IMR-90 (cell line): ENCODE results near the gene MSH3. TPM values are rescaled to one million over a fixed set of nuclear protein-coding genes. Genes with fewer than 3 reads are reported as not detected.

Source experiments
- ATAC-seq: fragments of 200-7000 bp; cut with Tn5 transposase; 2 replicates; pipeline ENCODE4 v1.9.1; 2020; ENCODE audit warnings: low read depth, mild to moderate bottlenecking, moderate library complexity
- BruUV-seq: library from RNA; stranded (reverse); fragments of 400-500 nt; replicated peaks from 2 replicates; lab custom pipeline; 2021; lab: Mats Ljungman, UMichigan
- CTCF ChIA-PET: fragments of 300-600 bp; formaldehyde crosslinking; extraction: SDS; loops from one replicate; lab custom pipeline; 2021; ENCODE audit warnings: antibody characterized with exemption; lab: Yijun Ruan, JAX
- POLR2A ChIA-PET: fragments of 300-600 bp; sonication (Branson Sonifier 250); formaldehyde crosslinking; loops from one replicate; lab custom pipeline; 2022; ENCODE audit warnings: antibody characterized with exemption; ENCODE audit not compliant: unreplicated experiment; lab: Charles Lee
- DNase-seq: peaks from one replicate; pipeline ENCODE4 v3.0.0; 2013
- H2AFZ ChIP-seq: replicated peaks from 2 replicates; pipeline ENCODE3; 2013; ENCODE audit warnings: low read length, mild to moderate bottlenecking; ENCODE audit not compliant: poor library complexity
- H2AK5ac ChIP-seq: 2 replicates; pipeline ENCODE4 v1.6.1; 2013; ENCODE audit warnings: low read depth, low read length, inconsistent platforms
- H2AK9ac ChIP-seq: replicated peaks from 2 replicates; pipeline ENCODE3; 2013; ENCODE audit warnings: mild to moderate bottlenecking, low read depth, low read length, moderate library complexity; ENCODE audit not compliant: poor library complexity
- H2BK120ac ChIP-seq: 2 replicates; pipeline ENCODE4 v1.6.1; 2013; ENCODE audit warnings: low read depth, low read length, inconsistent platforms
- H2BK15ac ChIP-seq: 3 replicates; pipeline ENCODE4 v1.6.1; 2013; ENCODE audit warnings: low read depth, low read length, inconsistent platforms
- H2BK20ac ChIP-seq: 2 replicates; pipeline ENCODE4 v1.6.1; 2013; ENCODE audit warnings: low read depth, mild to moderate bottlenecking, inconsistent platforms, low read length, moderate library complexity
- H2BK5ac ChIP-seq: 2 replicates; pipeline ENCODE4 v1.6.1; 2013; ENCODE audit warnings: mild to moderate bottlenecking, low read depth, low read length, inconsistent platforms; ENCODE audit not compliant: poor library complexity, severe bottlenecking
- H3K14ac ChIP-seq: replicated peaks from 2 replicates; pipeline ENCODE4 v1.6.1; 2013; ENCODE audit warnings: low read depth, low read length, inconsistent platforms
- H3K18ac ChIP-seq: 2 replicates; pipeline ENCODE4 v1.6.1; 2013; ENCODE audit warnings: low read depth, low read length, control low read depth
- H3K23ac ChIP-seq: 2 replicates; pipeline ENCODE4 v1.6.1; 2013; ENCODE audit warnings: low read depth, low read length, inconsistent platforms
- H3K27ac ChIP-seq: 2 replicates; pipeline ENCODE4 v1.5.1; 2013; ENCODE audit warnings: mild to moderate bottlenecking, control low read depth, low read length; ENCODE audit not compliant: insufficient read depth
- H3K27me3 ChIP-seq: 2 replicates; pipeline ENCODE4 v1.6.1; 2013; ENCODE audit warnings: low read length; ENCODE audit not compliant: control insufficient read depth, insufficient read depth
- H3K36me3 ChIP-seq: 2 replicates; pipeline ENCODE4 v1.6.1; 2013; ENCODE audit warnings: low read length, mixed read lengths; ENCODE audit not compliant: control insufficient read depth, insufficient read depth
- H3K4ac ChIP-seq: 2 replicates; pipeline ENCODE4 v1.6.1; 2013; ENCODE audit warnings: low read depth, low read length, inconsistent platforms
- H3K4me1 ChIP-seq: 2 replicates; pipeline ENCODE4 v1.6.1; 2013; ENCODE audit warnings: low read length, mixed read lengths; ENCODE audit not compliant: control insufficient read depth, insufficient read depth
- H3K4me2 ChIP-seq: 2 replicates; pipeline ENCODE4 v1.6.1; 2013; ENCODE audit warnings: low read depth, mild to moderate bottlenecking, control low read depth, low read length, moderate library complexity
- H3K4me3 ChIP-seq: 2 replicates; pipeline ENCODE4 v1.5.1; 2013; ENCODE audit warnings: low read depth, mild to moderate bottlenecking, control low read depth, low read length, moderate library complexity; ENCODE audit not compliant: insufficient read depth
- H3K56ac ChIP-seq: 2 replicates; pipeline ENCODE4 v1.6.1; 2013; ENCODE audit warnings: low read length, inconsistent platforms; ENCODE audit not compliant: insufficient read depth; ENCODE audit errors: extremely low read depth
- H3K79me1 ChIP-seq, 2 experiments: 2 replicates each; pipeline ENCODE4 v1.6.1; 2013; ENCODE audit warnings: low read length in 2 of 2, inconsistent platforms in 1 of 2, low read depth in 1 of 2
- H3K9ac ChIP-seq: 2 replicates; pipeline ENCODE4 v1.6.1; 2013; ENCODE audit warnings: low read depth, low read length, control low read depth
- H3K9me1 ChIP-seq: 2 replicates; pipeline ENCODE4 v1.6.1; 2013; ENCODE audit warnings: low read length, inconsistent platforms; ENCODE audit not compliant: insufficient read depth
- H3K9me3 ChIP-seq: 2 replicates; pipeline ENCODE4 v1.6.1; 2013; ENCODE audit warnings: low read length; ENCODE audit not compliant: control insufficient read depth, insufficient read depth
- H4K20me1 ChIP-seq: 2 replicates; pipeline ENCODE4 v1.6.1; 2013; ENCODE audit warnings: low read length, inconsistent platforms; ENCODE audit not compliant: insufficient read depth
- H4K5ac ChIP-seq: 2 replicates; pipeline ENCODE4 v1.6.1; 2013; ENCODE audit warnings: mild to moderate bottlenecking, low read depth, low read length, control low read depth
- H4K8ac ChIP-seq, 2 experiments: 2 replicates each; pipeline ENCODE4 v1.6.1; 2013; ENCODE audit warnings: low read depth in 2 of 2, low read length in 2 of 2, control low read depth in 1 of 2, inconsistent platforms in 1 of 2
- H4K91ac ChIP-seq: 2 replicates; pipeline ENCODE4 v1.6.1; 2013; ENCODE audit warnings: low read depth, low read length, inconsistent platforms; ENCODE audit not compliant: insufficient read depth
- BHLHE40 ChIP-seq: fragments of 150-350 bp; IDR thresholded peaks from 2 replicates; pipeline ENCODE4 v1.6.1; 2016; ENCODE audit warnings: mild to moderate bottlenecking, low read depth, low read length
- CEBPB ChIP-seq: IDR thresholded peaks from 2 replicates; pipeline ENCODE4 v1.6.1; 2012; ENCODE audit warnings: low read depth, low read length, improper control_type of control experiment
- CHD1 ChIP-seq: IDR thresholded peaks from 2 replicates; pipeline ENCODE4 v1.6.1; 2012; ENCODE audit warnings: low read depth, low read length, improper control_type of control experiment
- CTCF ChIP-seq: conservative IDR thresholded peaks from 2 replicates; pipeline ENCODE4 v1.5.1; 2012; ENCODE audit warnings: mild to moderate bottlenecking, low read depth, low read length, improper control_type of control experiment
- ELK1 ChIP-seq: fragments of 150-350 bp; IDR thresholded peaks from 2 replicates; pipeline ENCODE4 v1.6.1; 2016; ENCODE audit warnings: low read depth, mild to moderate bottlenecking, low read length, moderate library complexity, borderline replicate concordance
- FOS ChIP-seq: fragments of 150-350 bp; IDR thresholded peaks from 2 replicates; pipeline ENCODE4 v1.6.1; 2016; ENCODE audit warnings: low read depth, low read length
- MAFK ChIP-seq: IDR thresholded peaks from 2 replicates; pipeline ENCODE4 v1.6.1; 2012; ENCODE audit warnings: low read depth, low read length, improper control_type of control experiment
- MAZ ChIP-seq: IDR thresholded peaks from 2 replicates; pipeline ENCODE4 v1.6.1; 2012; ENCODE audit warnings: low read depth, mild to moderate bottlenecking, low read length, improper control_type of control experiment, moderate library complexity, borderline replicate concordance
- MXI1 ChIP-seq: IDR thresholded peaks from 2 replicates; pipeline ENCODE4 v1.6.1; 2012; ENCODE audit warnings: low read depth, mild to moderate bottlenecking, low read length, moderate library complexity, borderline replicate concordance
- NFE2L2 ChIP-seq: fragments of 150-350 bp; IDR thresholded peaks from 2 replicates; pipeline ENCODE4 v1.6.1; 2016; ENCODE audit warnings: low read depth, mild to moderate bottlenecking, low read length
- POLR2A ChIP-seq: IDR thresholded peaks from 2 replicates; pipeline ENCODE4 v1.6.1; 2012; ENCODE audit warnings: mild to moderate bottlenecking, low read depth, low read length
- RAD21 ChIP-seq: IDR thresholded peaks from 2 replicates; pipeline ENCODE4 v1.6.1; 2012; ENCODE audit warnings: low read length, improper control_type of control experiment
- RCOR1 ChIP-seq: IDR thresholded peaks from 2 replicates; pipeline ENCODE4 v1.6.1; 2012; ENCODE audit warnings: mild to moderate bottlenecking, low read length, improper control_type of control experiment; ENCODE audit not compliant: insufficient replicate concordance
- RFX5 ChIP-seq: IDR thresholded peaks from 2 replicates; pipeline ENCODE4 v1.8.0; 2012; ENCODE audit warnings: low read depth, mild to moderate bottlenecking, low read length, moderate library complexity
- SMC3 ChIP-seq: fragments of 150-350 bp; IDR thresholded peaks from 2 replicates; pipeline ENCODE4 v1.6.1; 2016; ENCODE audit warnings: low read depth, mild to moderate bottlenecking, antibody characterized with exemption, low read length, moderate library complexity
- USF2 ChIP-seq: fragments of 150-350 bp; IDR thresholded peaks from 2 replicates; pipeline ENCODE4 v1.6.1; 2017; ENCODE audit warnings: mild to moderate bottlenecking, antibody characterized with exemption, low read length, low read depth
- WGBS, 2 experiments: methylation state at CpG; one replicate each; pipeline versions ENCODE4 v1.1.5 to v1.1.7; 2013; ENCODE audit warnings: missing lambda C conversion rate in 2 of 2; ENCODE audit not compliant: insufficient read length in 1 of 2; ENCODE audit errors: extremely low coverage in 2 of 2; 5-methylcytosine and 5-hydroxymethylcytosine counted together
- dilution Hi-C: fragments of 300-500 bp; cut with HindIII; formaldehyde crosslinking; loops from one replicate; pipeline ENCODE4 v1.14.3; 2018; ENCODE audit warnings: low sequenced_read_pairs; ENCODE audit not compliant: unreplicated experiment
- in situ Hi-C: fragments of 300-500 bp; cut with MboI; formaldehyde crosslinking; loops from 3 replicates; pipeline ENCODE4 v1.14.3; 2019; ENCODE audit warnings: low sequenced_read_pairs, inconsistent platforms, mixed read lengths
- intact Hi-C: fragments of 100-400 bp; cut with micrococcal nuclease; formaldehyde crosslinking; loops from 2 replicates; pipeline ENCODE4 v1.10.0; 2022
- polyA plus RNA-seq, 3 experiments: library from polyadenylated mRNA; depleted of rRNA; stranded (reverse); fragments of >200 nt; gene quantifications; 2 replicates each; pipeline ENCODE4 v1.2.3, GENCODE V29; 2012; ENCODE audit warnings: low replicate concordance in 1 of 3
- total RNA-seq: library from RNA; depleted of rRNA; stranded (reverse); fragments of >200 nt; gene quantifications from 2 replicates; pipeline ENCODE4 v1.2.3, GENCODE V29; 2012

The MSH3 gene
- total and polyA plus RNA-seq, 2 of the 4 experiments (the other 2 are of a cell fraction) = 4.6 to 13.3 TPM

GRCh38 chr5:80744149-80744548 lies 89.7 kb downstream of the MSH3 start:
- Histone ChIP-seq H3K56ac (no peak overlapping the region), H3K27me3 (no peaks in the 10 kb centered on the region), H3K4me3 (no peak overlapping the region), H3K9me3 (no peaks in the 10 kb centered on the region), H4K91ac (no peak overlapping the region), H3K18ac (no peak overlapping the region), H2AK9ac (no peak overlapping the region), H3K9me1 (peaks cover 3% of the 10 kb centered on the region; the same call in 1 of the 2 replicates), H4K8ac (no peak overlapping the region), H3K27ac (no peak overlapping the region), H3K14ac (no peak overlapping the region), H3K36me3 (peaks cover 4% of the 10 kb centered on the region), H2BK120ac (no peak overlapping the region), H2BK20ac (no peak overlapping the region), H4K5ac (no peak overlapping the region), H2AFZ (no peak overlapping the region), H3K4me1 (no peaks in the 10 kb centered on the region), H3K23ac (no peak overlapping the region), H2BK5ac (no peak overlapping the region), H4K20me1 (no peaks in the 10 kb centered on the region), H3K4me2 (no peak overlapping the region), H3K4ac (no peak overlapping the region), H2BK15ac (no peak overlapping the region), H2AK5ac (no peak overlapping the region), H3K79me1 (no peaks in the 10 kb centered on the region; a peak in 1 of 4 replicates), H3K9ac (no peak overlapping the region)
- TF ChIP-seq RAD21 (no peak), USF2 (no peak), NFE2L2 (no peak), CHD1 (no peak), RFX5 (no peak), SMC3 (no peak), MAFK (no peak), MAZ (no peak), FOS (no peak), BHLHE40 (no peak), CTCF (no peak), CEBPB (no peak), ELK1 (no peak), RCOR1 (no peak), MXI1 (no peak), POLR2A (no peak)
- WGBS, 2 experiments = no CpG with 5 or more reads among the region's 2 CpGs
- DNase-seq (no peak), ATAC-seq (no peak)
- intact Hi-C loops (no loop called here), dilution Hi-C loops (no loop called here), in situ Hi-C loops (no loop called here)
- CTCF ChIA-PET = no interaction called here
- BruUV-seq = no TSS peak
- POLR2A ChIA-PET = no interaction called here
